H1 (cell line): ENCODE results near the gene NHSL2. TPM values are rescaled to one million over a fixed set of nuclear protein-coding genes. Genes with fewer than 3 reads are reported as not detected.

ENCODE experiments used
- CTCF ChIA-PET: fragments of 300-600 bp; sonication (Branson Sonifier 250); formaldehyde crosslinking; loops from one replicate; lab custom pipeline; 2021; ENCODE audit not compliant: partially characterized antibody; lab: Charles Lee
- POLR2A ChIA-PET: fragments of 300-600 bp; sonication (Branson Sonifier 250); formaldehyde crosslinking; loops from one replicate; lab custom pipeline; 2021; ENCODE audit warnings: inconsistent platforms; ENCODE audit not compliant: partially characterized antibody; lab: Charles Lee
- DNase-seq, 2 experiments: peaks; one replicate each; pipeline versions ENCODE4 v3.0.0 to v3.0.0-alpha.2; 2010 to 2022; ENCODE audit warnings: low spot score in 2 of 2, low read depth in 1 of 2, mixed read lengths in 1 of 2
- FAIRE-seq: peaks from 2 replicates; lab custom pipeline; 2011; peaks lifted over from hg19 to GRCh38; lab: Jason Lieb, UNC
- H2AFZ ChIP-seq: 2 replicates; pipeline ENCODE4 v1.8.1; 2012; ENCODE audit warnings: low read length, inconsistent platforms
- H2AK5ac ChIP-seq: 2 replicates; pipeline ENCODE4 v1.6.1; 2013; ENCODE audit warnings: low read depth, low read length
- H2BK120ac ChIP-seq: replicated peaks from 2 replicates; pipeline ENCODE3; 2013; ENCODE audit warnings: low read depth, low read length, inconsistent platforms
- H2BK12ac ChIP-seq: 2 replicates; pipeline ENCODE4 v1.6.1; 2013; ENCODE audit warnings: low read depth, low read length
- H2BK15ac ChIP-seq: 2 replicates; pipeline ENCODE4 v1.6.1; 2013; ENCODE audit warnings: low read length
- H2BK20ac ChIP-seq: 2 replicates; pipeline ENCODE4 v1.6.1; 2013; ENCODE audit warnings: low read length
- H2BK5ac ChIP-seq: 2 replicates; pipeline ENCODE4 v1.6.1; 2013; ENCODE audit warnings: low read depth, low read length
- H3K14ac ChIP-seq: 2 replicates; pipeline ENCODE4 v1.6.1; 2013; ENCODE audit warnings: inconsistent platforms; ENCODE audit not compliant: insufficient read length
- H3K18ac ChIP-seq: 2 replicates; pipeline ENCODE4 v1.6.1; 2013; ENCODE audit warnings: low read length; ENCODE audit errors: extremely low read depth
- H3K23ac ChIP-seq: 2 replicates; pipeline ENCODE4 v1.6.1; 2013; ENCODE audit warnings: inconsistent platforms; ENCODE audit not compliant: insufficient read length
- H3K23me2 ChIP-seq: 2 replicates; pipeline ENCODE4 v1.6.1; 2013; ENCODE audit warnings: low read depth, low read length
- H3K27ac ChIP-seq: 2 replicates; pipeline ENCODE4 v1.6.1; 2011; ENCODE audit warnings: low read depth, low read length, inconsistent platforms
- H3K27me3 ChIP-seq, 4 experiments: replicated peaks in 1 of 4; 1 replicate in 1 of 4; 2 replicates in 3 of 4; pipeline versions ENCODE4 v1.6.1 to v1.8.1; 2011 to 2013; ENCODE audit warnings: low read length in 3 of 4, mild to moderate bottlenecking in 3 of 4, inconsistent platforms in 2 of 4, mixed read lengths in 2 of 4, moderate library complexity in 1 of 4; ENCODE audit not compliant: control insufficient read depth in 3 of 4, insufficient read depth in 3 of 4; ENCODE audit errors: extremely low read depth in 1 of 4
- H3K36me3 ChIP-seq, 4 experiments: 2 replicates each; pipeline versions ENCODE4 v1.6.1 to v1.8.1; 2011 to 2013; ENCODE audit warnings: mild to moderate bottlenecking in 4 of 4, low read length in 3 of 4, moderate library complexity in 2 of 4, control low read depth in 1 of 4, inconsistent platforms in 1 of 4; ENCODE audit not compliant: insufficient read depth in 4 of 4, control insufficient read depth in 2 of 4
- H3K4ac ChIP-seq: replicated peaks from 2 replicates; pipeline ENCODE3; 2013; ENCODE audit warnings: low read length, low read depth, mixed read lengths, inconsistent platforms; ENCODE audit not compliant: insufficient read length
- H3K4me1 ChIP-seq, 4 experiments: replicated peaks in 1 of 4; 1 replicate in 1 of 4; 2 replicates in 3 of 4; pipeline versions ENCODE4 v1.6.1 to v1.8.1; 2011 to 2013; ENCODE audit warnings: low read length in 3 of 4, inconsistent platforms in 2 of 4, mixed read lengths in 1 of 4; ENCODE audit not compliant: insufficient read depth in 4 of 4, control insufficient read depth in 3 of 4
- H3K4me2 ChIP-seq, 2 experiments: 2 replicates each; pipeline versions ENCODE4 v1.6.1 to v1.8.1; 2011 to 2013; ENCODE audit warnings: low read depth in 2 of 2, low read length in 2 of 2, control low read depth in 1 of 2, inconsistent platforms in 1 of 2, mild to moderate bottlenecking in 1 of 2; ENCODE audit not compliant: insufficient read depth in 1 of 2
- H3K4me3 ChIP-seq, 4 experiments: fragments of 200-600, 300-600 bp in 1 of 4; sonication (generic), shearing (Covaris generic), sonication (Bioruptor Twin) in 1 of 4; 2 replicates each; pipeline versions ENCODE4 v1.5.1 to v1.8.1; 2011 to 2016; ENCODE audit warnings: low read length in 4 of 4, low read depth in 3 of 4, control low read depth in 2 of 4, inconsistent platforms in 2 of 4, mild to moderate bottlenecking in 2 of 4, mixed read lengths in 1 of 4, moderate library complexity in 1 of 4; ENCODE audit not compliant: insufficient read depth in 2 of 4; ENCODE audit errors: extremely low read depth in 1 of 4
- H3K56ac ChIP-seq: replicated peaks from 2 replicates; pipeline ENCODE3; 2013; ENCODE audit warnings: low read depth, mild to moderate bottlenecking, mixed read lengths, low read length, inconsistent platforms; ENCODE audit not compliant: insufficient read length
- H3K79me1 ChIP-seq: 2 replicates; pipeline ENCODE4 v1.6.1; 2013; ENCODE audit warnings: low read depth, low read length, control low read depth
- H3K79me2 ChIP-seq, 2 experiments: 2 replicates each; pipeline versions ENCODE4 v1.6.1 to v1.8.1; 2012 to 2013; ENCODE audit warnings: low read length in 2 of 2, mild to moderate bottlenecking in 2 of 2, inconsistent platforms in 1 of 2; ENCODE audit not compliant: insufficient read depth in 2 of 2, control insufficient read depth in 1 of 2
- H3K9ac ChIP-seq, 4 experiments: replicated peaks in 1 of 4; 1 replicate in 1 of 4; 2 replicates in 3 of 4; pipeline versions ENCODE4 v1.6.1 to v1.8.1; 2011 to 2013; ENCODE audit warnings: low read depth in 3 of 4, low read length in 3 of 4, control low read depth in 2 of 4, mild to moderate bottlenecking in 2 of 4, moderate library complexity in 2 of 4, inconsistent platforms in 1 of 4; ENCODE audit errors: extremely low read depth in 1 of 4
- H3K9me3 ChIP-seq, 2 experiments: 2 replicates each; pipeline versions ENCODE4 v1.6.1 to v1.8.1; 2012 to 2013; ENCODE audit warnings: mild to moderate bottlenecking in 2 of 2, moderate library complexity in 2 of 2, control low read depth in 1 of 2, inconsistent platforms in 1 of 2, low read depth in 1 of 2, low read length in 1 of 2, mixed read lengths in 1 of 2; ENCODE audit not compliant: insufficient read depth in 2 of 2
- H4K20me1 ChIP-seq, 2 experiments: replicated peaks in 1 of 2; 2 replicates each; pipeline versions ENCODE3 to v1.8.1; 2011 to 2013; ENCODE audit warnings: inconsistent platforms in 2 of 2, low read length in 2 of 2, mild to moderate bottlenecking in 1 of 2; ENCODE audit not compliant: insufficient read depth in 2 of 2, control insufficient read depth in 1 of 2
- H4K5ac ChIP-seq: 2 replicates; pipeline ENCODE4 v1.6.1; 2013; ENCODE audit warnings: low read length, low read depth, mixed read lengths, inconsistent platforms; ENCODE audit not compliant: insufficient read length
- H4K8ac ChIP-seq: 2 replicates; pipeline ENCODE4 v1.8.0; 2013; ENCODE audit warnings: mild to moderate bottlenecking, moderate library complexity, low read length, inconsistent platforms; ENCODE audit not compliant: insufficient read depth; ENCODE audit errors: extremely low read depth
- H4K91ac ChIP-seq: replicated peaks from 2 replicates; pipeline ENCODE3; 2013; ENCODE audit warnings: low read length, mixed read lengths, inconsistent platforms; ENCODE audit not compliant: insufficient read length
- SP1 ChIP-seq: IDR thresholded peaks from 2 replicates; pipeline ENCODE4 v1.6.1; 2011; ENCODE audit warnings: low read depth, low read length
- TAF1 ChIP-seq: IDR thresholded peaks from 2 replicates; pipeline ENCODE4 v1.6.1; 2011; ENCODE audit warnings: mild to moderate bottlenecking, low read depth, low read length
- WGBS, 2 experiments: shearing (Covaris generic) in 1 of 2; methylation state at CpG; one replicate each; pipeline versions ENCODE4 v1.1.6 to v1.1.7; 2013 to 2015; ENCODE audit warnings: low lambda C conversion rate in 2 of 2, mixed read lengths in 2 of 2, inconsistent platforms in 1 of 2, low coverage in 1 of 2, missing lambda C conversion rate in 1 of 2; ENCODE audit not compliant: insufficient replicate concordance in 2 of 2, insufficient coverage in 1 of 2, insufficient read length in 1 of 2; ENCODE audit errors: extremely low coverage in 1 of 2, missing lambda C conversion rate in 1 of 2; 5-methylcytosine and 5-hydroxymethylcytosine counted together
- polyA plus RNA-seq, 7 experiments: library from polyadenylated mRNA; depleted of rRNA in 3 of 7; stranded (reverse) in 5 of 7; unstranded in 2 of 7; fragments of >200 nt in 5 of 7; fragments of 200-250 nt in 2 of 7; gene quantifications; 1 replicate in 5 of 7; 2 replicates in 1 of 7; 4 replicates in 1 of 7; pipeline versions ENCODE4 v1.2.1 to v1.2.3, GENCODE V29; 2011 to 2013; ENCODE audit warnings: missing spikeins in 2 of 7, mixed read lengths in 2 of 7
- total RNA-seq: library from RNA; stranded (reverse); fragmentation: NEBNext Ultra II Directional; extraction: Animal tissue kit (Norgen Biotek cat#: 25700); gene quantifications from 2 replicates; pipeline ENCODE4 v1.2.1, GENCODE V29; 2021

Gene NHSL2
- total and polyA plus RNA-seq, 2 of the 8 experiments (the other 6 are each of a cell fraction or from before 2014, with no cell fraction given), result 3.7 to 7.2 TPM

DNA sequence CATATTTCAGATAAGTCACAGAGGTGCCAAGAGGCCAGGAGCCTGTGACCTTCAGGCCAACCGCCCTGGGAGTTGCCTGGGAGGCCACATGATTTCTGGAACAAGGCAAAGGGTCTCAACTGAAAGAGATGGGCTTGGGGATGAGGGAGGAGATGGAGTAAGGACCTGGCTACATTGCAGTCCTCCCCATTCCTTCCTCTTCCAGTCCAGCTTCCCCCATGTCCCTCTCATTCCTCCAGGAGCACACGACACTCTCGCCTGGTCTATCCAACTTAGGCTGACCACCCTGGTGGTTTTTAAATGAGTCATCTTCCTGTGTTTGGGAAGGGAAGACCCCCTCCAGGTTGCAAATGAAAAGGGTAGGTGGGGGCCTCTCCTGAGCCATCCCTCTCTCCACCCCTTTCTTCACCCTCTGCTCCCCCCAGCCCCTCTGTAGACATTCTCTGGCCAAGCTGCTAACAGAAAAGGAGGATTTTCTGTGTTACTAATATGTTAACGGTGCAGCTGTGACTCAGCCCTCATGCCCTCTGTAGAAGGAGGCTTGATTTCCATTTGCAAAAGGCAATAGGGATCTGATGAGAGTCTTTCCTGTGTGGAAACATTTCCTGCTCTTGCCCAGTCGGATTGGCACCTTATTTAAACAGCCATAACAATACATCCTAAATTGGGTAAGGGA is 141.9 kb downstream of the NHSL2 start:
- FAIRE-seq, result peak; percentile 72
- H3K4me2 ChIP-seq, result peak overlapping the region in 1 of 2 experiments; percentile 42; a peak in 2 of 4 replicates

More for the DNA sequence above, 141.9 kb downstream of the NHSL2 start:
- Histone ChIP-seq H3K56ac (no peak overlapping the region), H3K79me2 (no peaks in the 10 kb centered on the region), H3K9ac (no peak overlapping the region), H3K79me1 (no peaks in the 10 kb centered on the region), H2BK12ac (0 out of 2 replicates have a peak overlapping the region, but pooled peaks have one; percentile 84), H2AFZ (no peak overlapping the region), H4K91ac (peak overlapping the region; percentile 97), H3K4me3 (peak overlapping the region in 1 of 4 experiments; percentile 19; a peak in 1 of 8 replicates), H3K14ac (no peak overlapping the region), H4K20me1 (no peaks in the 10 kb centered on the region), H2BK5ac (peak overlapping the region; percentile 94), H3K36me3 (no peaks in the 10 kb centered on the region), H3K23me2 (0 out of 2 replicates have a peak, but pooled peaks cover 1% of the 10 kb centered on the region), H3K4ac (peak overlapping the region; percentile 95), H3K18ac (no peak overlapping the region; the same call in 1 of the 2 replicates), H2BK120ac (no peak overlapping the region), H3K9me3 (no peaks in the 10 kb centered on the region), H3K23ac (no peak overlapping the region), H2AK5ac (0 out of 2 replicates have a peak overlapping the region, but pooled peaks have one; percentile 86), H2BK15ac (no peak overlapping the region), H3K27me3 (no peaks in the 10 kb centered on the region), H4K8ac (no peak overlapping the region), H3K4me1 (peaks cover 2 to 18% (median 15%) of the 10 kb centered on the region in 4 experiments), H2BK20ac (peak overlapping the region; percentile 66; the same call in 1 of the 2 replicates), H4K5ac (peak overlapping the region; percentile 26), H3K27ac (peak overlapping the region; percentile 58; the same call in 1 of the 2 replicates)
- POLR2A ChIA-PET, result no interaction called here
- 13% methylated on average over 5 of the region's 5 CpGs; no CpG with 5 or more reads in 1 of the 2 experiments for WGBS, 2 experiments
- 0 out of 2 replicates have a peak, but pooled peaks have one; percentile 30 for TF ChIP-seq TAF1
- no peak for TF ChIP-seq SP1
- peak in 1 of 2 experiments; percentile 25 for DNase-seq
- CTCF ChIA-PET, result interaction anchor here (0.9 to 1.1 kb wide), 2 partner anchors 76 to 78 kb away, joined by 3 read pairs; no protein-coding TSS in a partner anchor
